Spleen (tissue), 11 donors: ENCODE results near the gene ARHGAP5. TPM values are rescaled to one million over a fixed set of nuclear protein-coding genes. Genes with fewer than 3 reads are reported as not detected.

Experiments
- DNase-seq: peaks from one replicate; pipeline ENCODE4 v3.0.0-alpha.2; 2020
- H3K27ac ChIP-seq, 8 donors: fragments of 200-600 bp; sonication (generic) in 7 of 8; 1 replicate in 4 of 8; 2 replicates in 4 of 8; pipeline versions ENCODE4 v1.5.0 to v1.8.0; 2016 to 2021; ENCODE audit warnings: inconsistent platforms in 4 of 8, mild to moderate bottlenecking in 4 of 8, moderate library complexity in 1 of 8
- H3K27me3 ChIP-seq, 7 donors: fragments of 200-600 bp; sonication (generic) in 6 of 7; replicated peaks in 1 of 7; 1 replicate in 4 of 7; 2 replicates in 3 of 7; pipeline versions ENCODE4 v1.5.0 to v1.8.0; 2016 to 2021; ENCODE audit warnings: inconsistent platforms in 3 of 7, mild to moderate bottlenecking in 1 of 7
- H3K36me3 ChIP-seq, 6 donors: fragments of 200-600 bp; sonication (generic) in 5 of 6; 1 replicate in 4 of 6; 2 replicates in 2 of 6; pipeline versions ENCODE4 v1.5.0 to v1.8.0; 2016 to 2021; ENCODE audit warnings: inconsistent platforms in 2 of 6
- H3K4me1 ChIP-seq, 6 donors: fragments of 200-600 bp; sonication (generic) in 5 of 6; 1 replicate in 3 of 6; 2 replicates in 3 of 6; pipeline versions ENCODE4 v1.5.0 to v1.8.0; 2016 to 2021; ENCODE audit warnings: inconsistent platforms in 3 of 6
- H3K4me3 ChIP-seq, 8 donors: fragments of 200-600 bp; sonication (generic) in 7 of 8; 1 replicate in 4 of 8; 2 replicates in 4 of 8; pipeline versions ENCODE4 v1.5.0 to v1.8.0; 2016 to 2021; ENCODE audit warnings: inconsistent platforms in 4 of 8, mild to moderate bottlenecking in 4 of 8, moderate library complexity in 2 of 8
- H3K9me3 ChIP-seq, 8 donors: fragments of 200-600 bp; sonication (generic) in 7 of 8; 1 replicate in 4 of 8; 2 replicates in 4 of 8; pipeline versions ENCODE4 v1.5.0 to v1.8.0; 2016 to 2021; ENCODE audit warnings: inconsistent platforms in 4 of 8
- CTCF ChIP-seq, 11 experiments: fragments of 200-600 bp in 7 of 11; fragments of 450-650 bp in 4 of 11; sonication (generic) in 4 of 11; IDR thresholded peaks in 8 of 11; conservative IDR thresholded peaks in 3 of 11; 1 replicate in 7 of 11; 2 replicates in 4 of 11; pipeline versions ENCODE4 v1.4.0 to v1.8.0; 2016 to 2021; ENCODE audit warnings: antibody characterized with exemption in 11 of 11, inconsistent platforms in 4 of 11, mild to moderate bottlenecking in 1 of 11
- POLR2A ChIP-seq, 3 donors: fragments of 450-650 bp; IDR thresholded peaks; one replicate each; pipeline ENCODE4 v1.5.1; 2017; ENCODE audit warnings: antibody characterized with exemption in 3 of 3, mild to moderate bottlenecking in 1 of 3
- POLR2AphosphoS5 ChIP-seq, 3 donors: sonication (generic); formaldehyde crosslinking; IDR thresholded peaks; one replicate each; pipeline ENCODE4 v1.5.1; 2017; ENCODE audit warnings: antibody characterized with exemption in 3 of 3
- WGBS, 5 donors: extraction: QIAGEN DNeasy Blood & Tissue Kit in 3 of 5; methylation state at CpG; one replicate each; pipeline versions ENCODE4 v1.1.5 to v1.1.7; 2013 to 2018; 5-methylcytosine and 5-hydroxymethylcytosine counted together
- intact Hi-C: fragments of 100-400 bp; cut with DNase I; formaldehyde crosslinking; loops from one replicate; pipeline ENCODE4 v1.15.0; 2023; ENCODE audit warnings: low total_unique reads
- polyA plus RNA-seq, 3 donors: library from polyadenylated mRNA; stranded (reverse); fragments of 200-250 nt; gene quantifications; one replicate each; pipeline ENCODE4 v1.2.1, GENCODE V29; 2013
- small RNA-seq, 4 donors: library from RNA; depleted of rRNA; stranded (forward); fragments of <200 nt; gene quantifications; one replicate each; pipeline ENCODE3, GENCODE V24; 2016
- total RNA-seq, 7 donors: library from RNA; depleted of rRNA in 3 of 7; stranded (reverse); fragments of >200 nt in 3 of 7; fragmentation: NEBNext Ultra II Directional in 4 of 7; extraction: Animal tissue kit (Norgen Biotek cat#: 25700) in 4 of 7; gene quantifications; one replicate each; pipeline versions ENCODE4 v1.1.0 to v1.2.1, GENCODE V29; 2016 to 2021
- donor health status: healthy with polysubstance abuse.
- donor health status: DM: no; HTN: no; CAD: no; lungs with moderate emphysema.
- donor health status: DM: no; HTN: no; CAD: no.
- donor health status: Bipolar disorder and iron deficiency.
- donor health status: healthy.
- donor health status: DM: no; HTN: no; CAD: no.
- donor health status: DM: yes; HTN: yes; CAD: no.

ARHGAP5 gene
- total and polyA plus RNA-seq, 10 donors = 10.1 to 189 (median 109) TPM

- WGBS, 5 donors = 89 to 99% (median 96%) methylated on average over 3 of the region's 3 CpGs
- Histone ChIP-seq H3K4me1 (peaks cover 0 to 41% (median 21%) of the 10 kb centered on the region in 6 donors), H3K36me3 (no peaks in the 10 kb centered on the region), H3K27me3 (peaks cover 0 to 8% (median 0%) of the 10 kb centered on the region in 7 donors), H3K4me3 (no peak overlapping the region), H3K9me3 (no peaks in the 10 kb centered on the region), H3K27ac (no peak overlapping the region)
- no peak for DNase-seq
- TF ChIP-seq POLR2A (IDR thresholded peaks at IDR 0.05) = no peak
- no peak for TF ChIP-seq POLR2AphosphoS5 (IDR thresholded peaks at IDR 0.05)
- intact Hi-C loops = no loop called here
Observed at GRCh38 chr14:32205554-32205953, 128.4 kb downstream of the ARHGAP5 start.

DNA sequence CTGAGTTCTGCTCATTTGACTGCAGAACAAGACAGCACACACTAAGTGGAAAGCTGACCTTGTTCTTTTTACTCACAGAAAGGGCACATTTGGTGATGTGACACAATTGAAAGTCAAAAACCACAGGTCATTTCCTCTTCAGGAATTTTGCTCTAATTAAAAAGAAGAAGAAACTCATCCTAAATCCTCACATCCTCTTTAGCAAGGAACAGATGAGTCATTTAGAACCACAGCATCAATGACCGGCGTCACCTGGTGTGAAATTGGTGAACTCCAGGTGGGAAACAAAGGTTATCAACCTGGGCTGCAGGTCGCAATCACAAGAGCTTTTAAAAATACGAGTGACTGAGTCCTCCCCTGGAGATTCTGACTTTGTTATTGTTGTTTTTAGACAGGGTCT, 128.9 kb downstream of the ARHGAP5 start:
- H3K9me3 ChIP-seq = no peaks in the 10 kb centered on the region
- DNase-seq = no peak
- no peak overlapping the region for H3K4me3 ChIP-seq
- H3K27ac ChIP-seq = no peak overlapping the region
- H3K4me1 ChIP-seq = peaks cover 0 to 36% (median 19%) of the 10 kb centered on the region in 6 donors
- H3K36me3 ChIP-seq = no peaks in the 10 kb centered on the region
- intact Hi-C loops = no loop called here
- TF ChIP-seq CTCF (IDR thresholded peaks at IDR 0.05 in 8 of 11, conservative IDR thresholded peaks at IDR 0.05 in 3 of 11) (no peak), POLR2AphosphoS5 (IDR thresholded peaks at IDR 0.05) (no peak), POLR2A (IDR thresholded peaks at IDR 0.05) (no peak)
- 42 to 54% (median 49%) methylated on average over 4 of the region's 4 CpGs for WGBS, 5 donors
- H3K27me3 ChIP-seq = peaks cover 0 to 8% (median 0%) of the 10 kb centered on the region in 7 donors

DNA sequence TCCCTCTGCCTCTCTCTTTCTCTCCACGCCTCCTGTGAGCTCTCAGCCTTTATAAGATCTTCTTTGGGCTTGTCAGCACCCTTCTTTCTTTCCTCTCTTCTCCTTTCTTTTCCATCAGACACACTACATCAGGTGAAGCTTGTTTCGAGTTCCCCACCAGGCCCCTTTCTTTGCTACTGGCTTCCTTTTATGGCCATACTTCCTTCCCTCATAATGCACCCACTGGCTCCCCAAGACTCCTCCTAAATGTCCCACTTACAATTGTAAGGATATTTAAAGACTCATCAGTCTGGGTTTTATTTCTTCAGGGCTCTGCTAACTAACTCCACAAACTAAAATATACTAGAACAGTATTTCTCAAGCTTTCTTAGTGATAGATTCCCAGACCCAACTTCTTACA, 129.4 kb downstream of the ARHGAP5 start:
- H3K4me3 ChIP-seq = no peak overlapping the region
- H3K36me3 ChIP-seq = no peaks in the 10 kb centered on the region
- peaks cover 0 to 33% (median 18%) of the 10 kb centered on the region in 6 donors for H3K4me1 ChIP-seq
- intact Hi-C loops = no loop called here
- no peak for DNase-seq
- H3K27me3 ChIP-seq = peaks cover 0 to 8% (median 0%) of the 10 kb centered on the region in 7 donors
- TF ChIP-seq POLR2A (IDR thresholded peaks at IDR 0.05) (no peak), CTCF (IDR thresholded peaks at IDR 0.05 in 8 of 11, conservative IDR thresholded peaks at IDR 0.05 in 3 of 11) (no peak), POLR2AphosphoS5 (IDR thresholded peaks at IDR 0.05) (no peak)
- no peak overlapping the region for H3K27ac ChIP-seq
- WGBS, 5 donors = 57 to 70% (median 64%) methylated on average over 2 of the region's 2 CpGs
- H3K9me3 ChIP-seq = no peaks in the 10 kb centered on the region

DNA sequence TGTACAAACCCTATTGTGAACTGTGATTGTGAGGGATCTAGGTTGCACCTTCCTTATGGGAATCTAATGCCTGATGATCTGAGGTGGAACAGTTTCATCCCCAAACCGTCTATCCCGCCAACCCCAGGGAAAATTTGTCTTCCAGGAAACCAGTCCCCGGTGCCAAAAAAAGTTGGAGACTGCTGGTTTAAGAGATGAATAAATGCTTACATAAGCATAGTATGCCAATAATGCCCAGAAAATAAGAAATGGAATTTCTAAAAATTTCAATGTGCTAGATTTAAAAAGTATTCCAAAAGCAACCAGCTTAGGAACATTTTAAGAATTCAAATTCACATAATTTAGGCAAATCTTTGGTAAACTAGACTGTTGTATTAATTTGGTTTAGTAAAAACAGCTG, 131.4 kb downstream of the ARHGAP5 start:
- Histone ChIP-seq H3K36me3 (no peaks in the 10 kb centered on the region), H3K27ac (no peak overlapping the region), H3K27me3 (peaks cover 0 to 5% (median 0%) of the 10 kb centered on the region in 7 donors), H3K9me3 (no peaks in the 10 kb centered on the region), H3K4me1 (peaks cover 0 to 21% (median 8%) of the 10 kb centered on the region in 6 donors), H3K4me3 (no peak overlapping the region)
- intact Hi-C loops = no loop called here
- 87 to 92% (median 89%) methylated on average over 3 of the region's 3 CpGs for WGBS, 5 donors
- TF ChIP-seq POLR2AphosphoS5 (IDR thresholded peaks at IDR 0.05) (no peak), POLR2A (IDR thresholded peaks at IDR 0.05) (no peak), CTCF (IDR thresholded peaks at IDR 0.05 in 8 of 11, conservative IDR thresholded peaks at IDR 0.05 in 3 of 11) (no peak)
- DNase-seq = no peak

Small RNA genes within 50 kb of the gene (small RNA-seq; reads per million reads assigned to genes)
- gene RNU6-7 (0 to 0.69 (median 0) reads per million in 4 donors), gene RNU6-8 (0 reads per million in 4 donors)

Other genes with a start within 250 kb of the ARHGAP5 start
- not detected for gene RNU6-7, start 124.7 kb downstream of the ARHGAP5 start, total RNA-seq
- not detected for gene RNU6-7, start 124.7 kb downstream of the ARHGAP5 start, polyA plus RNA-seq
- not detected for gene RNU6-8, start 126.0 kb downstream of the ARHGAP5 start, total RNA-seq
- not detected for gene RNU6-8, start 126.0 kb downstream of the ARHGAP5 start, polyA plus RNA-seq